B cell (primary cell): Measurements from ENCODE around the gene MNT. TPM values are rescaled to one million over a fixed set of nuclear protein-coding genes. Genes with fewer than 3 reads are reported as not detected.

ENCODE experiments used
- ATAC-seq: fragments of 200-7000 bp; cut with Tn5 transposase; one replicate; pipeline ENCODE4 v1.10.0; 2021; ENCODE audit warnings: low read depth, mild to moderate bottlenecking, moderate number of reproducible peaks, moderate library complexity
- CTCF ChIA-PET: fragments of 350-600 bp; sonication (Branson Sonifier 250); formaldehyde crosslinking; loops from one replicate; lab custom pipeline; 2021; ENCODE audit warnings: antibody characterized with exemption, inconsistent platforms; lab: Charles Lee
- POLR2A ChIA-PET: fragments of 350-600 bp; sonication (Branson Sonifier 250); formaldehyde crosslinking; loops from one replicate; lab custom pipeline; 2021; ENCODE audit warnings: antibody characterized with exemption; lab: Charles Lee
- DNase-seq: peaks from one replicate; pipeline ENCODE4 v3.0.0; 2013
- H2AFZ ChIP-seq: 2 replicates; pipeline ENCODE4 v1.6.1; 2012; ENCODE audit warnings: mild to moderate bottlenecking, low read depth, low read length; ENCODE audit not compliant: insufficient read depth, poor library complexity, severe bottlenecking
- H3K27ac ChIP-seq, 2 donors: 1 replicate in 1 of 2; 2 replicates in 1 of 2; pipeline ENCODE4 v1.5.1; 2012 to 2013; ENCODE audit warnings: low read length in 2 of 2, mild to moderate bottlenecking in 2 of 2, moderate library complexity in 1 of 2
- H3K27me3 ChIP-seq, 4 experiments: fragments of 200-600 bp in 1 of 4; sonication (generic) in 1 of 4; replicated peaks in 1 of 4; 1 replicate in 2 of 4; 2 replicates in 2 of 4; pipeline versions ENCODE4 v1.6.1 to v1.7.0; 2013 to 2016; ENCODE audit warnings: low read length in 3 of 4, mild to moderate bottlenecking in 2 of 4, mixed read lengths in 1 of 4, moderate library complexity in 1 of 4; ENCODE audit not compliant: insufficient read depth in 4 of 4, control insufficient read depth in 3 of 4; ENCODE audit errors: control extremely low read depth in 1 of 4
- H3K36me3 ChIP-seq, 2 experiments: replicated peaks in 1 of 2; 1 replicate in 1 of 2; 2 replicates in 1 of 2; pipeline versions ENCODE4 v1.6.1 to v1.7.1; 2013; ENCODE audit warnings: low read length in 1 of 2; ENCODE audit not compliant: insufficient read depth in 2 of 2, control insufficient read depth in 1 of 2; ENCODE audit errors: control extremely low read depth in 1 of 2, extremely low read depth in 1 of 2
- H3K4me1 ChIP-seq, 2 donors: fragments of 200-600 bp in 1 of 2; sonication (generic) in 1 of 2; 1 replicate in 1 of 2; 2 replicates in 1 of 2; pipeline versions ENCODE4 v1.5.1 to v1.6.1; 2013 to 2017; ENCODE audit warnings: low read length in 2 of 2; ENCODE audit not compliant: control insufficient read depth in 2 of 2, insufficient read depth in 2 of 2
- H3K4me2 ChIP-seq: replicated peaks from 2 replicates; pipeline ENCODE3; 2012; ENCODE audit warnings: mild to moderate bottlenecking, low read depth, low read length; ENCODE audit not compliant: poor library complexity, severe bottlenecking
- H3K4me3 ChIP-seq, 5 experiments: fragments of 200-600 bp in 1 of 5; sonication (generic) in 1 of 5; 1 replicate in 3 of 5; 2 replicates in 2 of 5; pipeline versions ENCODE4 v1.5.1 to v1.7.0; 2011 to 2016; ENCODE audit warnings: low read length in 4 of 5, mild to moderate bottlenecking in 4 of 5, low read depth in 2 of 5, control low read depth in 1 of 5, moderate library complexity in 1 of 5; ENCODE audit not compliant: insufficient read depth in 1 of 5; ENCODE audit errors: control extremely low read depth in 1 of 5, extremely low read depth in 1 of 5
- H3K79me2 ChIP-seq: fragments of 200-600 bp; sonication (generic); one replicate; pipeline ENCODE4 v1.6.0; 2016; ENCODE audit warnings: low read length; ENCODE audit not compliant: control insufficient read depth, insufficient read depth
- H3K9ac ChIP-seq: fragments of 200-600 bp; sonication (generic); 2 replicates; pipeline ENCODE4 v1.6.1; 2017; ENCODE audit warnings: mild to moderate bottlenecking, low read length, moderate library complexity
- H3K9me3 ChIP-seq, 3 donors: one replicate each; pipeline versions ENCODE4 v1.6.1 to v1.7.1; 2013; ENCODE audit warnings: low read length in 2 of 3; ENCODE audit not compliant: control insufficient read depth in 2 of 3, insufficient read depth in 1 of 3; ENCODE audit errors: control extremely low read depth in 1 of 3
- H4K20me1 ChIP-seq: 2 replicates; pipeline ENCODE4 v1.6.0; 2012; ENCODE audit warnings: mild to moderate bottlenecking, low read length; ENCODE audit not compliant: insufficient read depth, control insufficient read depth, poor library complexity, severe bottlenecking
- H3K27ac Mint-ChIP-seq: one replicate; pipeline ENCODE4 v1.8.0; 2021; ENCODE audit warnings: mixed read lengths
- H3K27me3 Mint-ChIP-seq: one replicate; pipeline ENCODE4 v1.8.0; 2021; ENCODE audit warnings: mixed read lengths
- H3K4me1 Mint-ChIP-seq: one replicate; pipeline ENCODE4 v1.8.0; 2021; ENCODE audit warnings: mixed read lengths
- H3K4me3 Mint-ChIP-seq: one replicate; pipeline ENCODE4 v1.8.0; 2021; ENCODE audit warnings: mixed read lengths
- H3K9me3 Mint-ChIP-seq: one replicate; pipeline ENCODE4 v1.8.0; 2022; ENCODE audit warnings: mixed read lengths; ENCODE audit not compliant: insufficient read depth
- CTCF ChIP-seq: fragments of 200-600 bp; IDR thresholded peaks from one replicate; pipeline ENCODE4 v1.8.0; 2022; ENCODE audit warnings: antibody characterized with exemption, mild to moderate bottlenecking
- EZH2 ChIP-seq: IDR thresholded peaks from 2 replicates; pipeline ENCODE4 v1.6.1; 2012; ENCODE audit warnings: borderline replicate concordance, low read depth, mild to moderate bottlenecking, moderate library complexity, low read length; ENCODE audit not compliant: insufficient read depth, poor library complexity, severe bottlenecking
- WGBS: methylation state at CpG from one replicate; pipeline ENCODE4 v1.1.5; 2013; ENCODE audit warnings: missing lambda C conversion rate; ENCODE audit not compliant: insufficient coverage; 5-methylcytosine and 5-hydroxymethylcytosine counted together
- intact Hi-C: fragments of 100-400 bp; cut with micrococcal nuclease; formaldehyde crosslinking; loops from one replicate; pipeline ENCODE4 v1.10.0; 2022
- polyA plus RNA-seq: library from polyadenylated mRNA; depleted of rRNA; stranded (reverse); fragments of >200 nt; gene quantifications from 2 replicates; pipeline ENCODE4 v1.2.3, GENCODE V29; 2012
- total RNA-seq, 2 donors: library from RNA; stranded (reverse); fragments of 120-200 nt in 1 of 2; gene quantifications; 1 replicate in 1 of 2; 2 replicates in 1 of 2; pipeline versions ENCODE4 v1.2.3 to v1.2.4, GENCODE V29; 2013 to 2022

The MNT gene
- total and polyA plus RNA-seq, 2 donors (not counting 1 experiment from before 2014, with no cell fraction given) = 20.0 to 68.5 TPM

GRCh38 chr17:2414446-2415064, 13.7 kb upstream of the MNT start:
- no peak overlapping the region for H2AFZ ChIP-seq
- no peak overlapping the region for H3K27ac Mint-ChIP-seq
- intact Hi-C loops = loop anchor here (5.0 kb wide), 1 partner anchor 598 kb away; no protein-coding TSS in a partner anchor

More at GRCh38 chr17:2414446-2415064, 13.7 kb upstream of the MNT start:
- Histone ChIP-seq H3K4me2 (no peak overlapping the region), H3K9me3 (no peaks in the 10 kb centered on the region), H3K36me3 (peaks cover 1 to 26% of the 10 kb centered on the region in 2 experiments), H3K27me3 (no peaks in the 10 kb centered on the region), H3K4me1 (no peaks in the 10 kb centered on the region), H3K9ac (no peak overlapping the region), H3K79me2 (peaks cover 4% of the 10 kb centered on the region), H4K20me1 (peaks cover 11% of the 10 kb centered on the region), H3K27ac (no peak overlapping the region), H3K4me3 (no peak overlapping the region)
- Mint-ChIP-seq H3K4me3 (no peak overlapping the region), H3K4me1 (peaks cover 1% of the 10 kb centered on the region), H3K9me3 (no peaks in the 10 kb centered on the region), H3K27me3 (no peaks in the 10 kb centered on the region)
- ATAC-seq (no peak), DNase-seq (no peak)
- 96% methylated on average over 22 of the region's 22 CpGs for WGBS
- TF ChIP-seq EZH2 (no peak), CTCF (no peak)
- POLR2A ChIA-PET = interaction anchor here (1.4 kb wide), 1 partner anchor 32 kb away, joined by 3 read pairs; no protein-coding TSS in a partner anchor
- CTCF ChIA-PET = interaction anchor here (0.6 to 12.0 kb wide), 3 partner anchors 10 to 131 kb away, joined by 3 to 650 read pairs (median 76); no protein-coding TSS in a partner anchor
